ENCODE results near the gene ALKBH3.

GRCh38 chr11:43947815-43948214, 67.2 kb downstream of the ALKBH3 start:
- TF ChIP-seq EZH2phosphoT487 (IDR thresholded peaks at IDR 0.05; ENCODE audit: borderline replicate concordance, low read depth) (no peak), RAD21 (IDR thresholded peaks at IDR 0.05; ENCODE audit: low read length) (peak; percentile 38; the same call in 1 of the 2 replicates), CTCF (IDR thresholded peaks at IDR 0.05) (no peak), REST (IDR thresholded peaks at IDR 0.05; ENCODE audit: low read depth, low read length) (no peak), TAF1 (IDR thresholded peaks at IDR 0.05; ENCODE audit: borderline replicate concordance, low read depth, low read length) (no peak), USF2 (IDR thresholded peaks at IDR 0.05; ENCODE audit: borderline replicate concordance, low read depth, low read length) (no peak), FOXM1 (IDR thresholded peaks at IDR 0.05; ENCODE audit: low read depth) (no peak), GATA2 (CRISPR knock-in tag; IDR thresholded peaks at IDR 0.05) (no peak), YY1 (IDR thresholded peaks at IDR 0.05; ENCODE audit: low read depth) (no peak)

All from SK-N-SH (cell line).